Activated T-cell treated with anti-CD3 and anti-CD28 coated beads, Interleukin-2, amount 50 U/mL, for 48 hours (primary cell): ENCODE results near the gene CES3.
A peak's percentile ranks its signal among the peaks of the same experiment; 100 is the strongest.

Experiments
- DNase-seq, 2 experiments: peaks; one replicate each; pipeline ENCODE4 v3.0.0-alpha.2; 2020

Gene CES3

GRCh38 chr16:66961065-66961744 lies at the start of gene CES3:
CES3 (plus strand) TSS chr16:66961266; CDS start chr16:66961308, 42 bp downstream.
- DNase-seq, result peak; percentile 75 to 82

GRCh38 chr16:66911801-66912200 lies 49.3 kb upstream of the CES3 start:
- no peak for DNase-seq

GRCh38 chr16:66913081-66913480 lies 48.0 kb upstream of the CES3 start:
- DNase-seq, result no peak

GRCh38 chr16:66913711-66914110 lies 47.4 kb upstream of the CES3 start:
- no peak for DNase-seq

GRCh38 chr16:66914541-66914940 lies 46.5 kb upstream of the CES3 start:
- DNase-seq, result no peak

GRCh38 chr16:66915041-66915440 lies 46.0 kb upstream of the CES3 start:
- no peak for DNase-seq

- no peak for DNase-seq
Measured at GRCh38 chr16:66916518-66916917, 44.5 kb upstream of the CES3 start.

GRCh38 chr16:66917741-66918140 lies 43.3 kb upstream of the CES3 start:
- no peak for DNase-seq

GRCh38 chr16:66918355-66918754 lies 42.7 kb upstream of the CES3 start:
- DNase-seq, result no peak

- no peak for DNase-seq
Measured at GRCh38 chr16:66918803-66919568, 42.1 kb upstream of the CES3 start, which contains the start of gene CDH16. CDH16 (minus strand) TSS chr16:66918885; CDS start chr16:66918065, 820 bp downstream.

- no peak for DNase-seq
Measured at GRCh38 chr16:66919569-66920298, 41.3 kb upstream of the CES3 start.

GRCh38 chr16:66920299-66920590 lies 40.8 kb upstream of the CES3 start:
- DNase-seq, result no peak

GRCh38 chr16:66920924-66921680 lies 40.0 kb upstream of the CES3 start:
- DNase-seq, result no peak

GRCh38 chr16:66921729-66922450 lies 39.2 kb upstream of the CES3 start:
- no peak for DNase-seq

- no peak for DNase-seq
Measured at GRCh38 chr16:66923247-66923731, 37.8 kb upstream of the CES3 start.

- DNase-seq, result no peak
Measured at GRCh38 chr16:66923866-66924265, 37.2 kb upstream of the CES3 start.

GRCh38 chr16:66924527-66925321 lies 36.3 kb upstream of the CES3 start:
- DNase-seq, result peak; percentile 58 to 71

- DNase-seq, result no peak
Measured at GRCh38 chr16:66925322-66925840, 35.7 kb upstream of the CES3 start, which contains the start of gene RRAD. RRAD (minus strand) TSS chr16:66925535; CDS start chr16:66925179, 356 bp downstream.

- no peak for DNase-seq
Measured at GRCh38 chr16:66926171-66926947, 34.7 kb upstream of the CES3 start.

GRCh38 chr16:66926961-66927436 lies 34.1 kb upstream of the CES3 start:
- no peak for DNase-seq
